HepG2 (cell line): ENCODE results near the gene RIMOC1. TPM values are rescaled to one million over a fixed set of nuclear protein-coding genes. Genes with fewer than 3 reads are reported as not detected.
A peak's percentile ranks its signal among the peaks of the same experiment; 100 is the strongest.

Source experiments
- AHDC1 ChIP-seq: sonication (generic); formaldehyde crosslinking; IDR thresholded peaks from 2 replicates; pipeline ENCODE4 v1.5.1; 2020; ENCODE audit warnings: mild to moderate bottlenecking, missing genetic modification reagents, borderline replicate concordance
- ARID5B ChIP-seq: IDR thresholded peaks from 2 replicates; pipeline ENCODE4 v1.4.0; 2020; ENCODE audit warnings: mild to moderate bottlenecking, missing genetic modification reagents
- BCL6 ChIP-seq: IDR thresholded peaks from 2 replicates; pipeline ENCODE4 v1.6.1; 2016; ENCODE audit warnings: missing genetic modification reagents, missing compliant biosample characterization
- ERF ChIP-seq: IDR thresholded peaks from 2 replicates; pipeline ENCODE4 v1.6.1; 2018; ENCODE audit warnings: missing biosample characterization, missing genetic modification reagents
- ESRRA ChIP-seq: sonication (generic); formaldehyde crosslinking; IDR thresholded peaks from 2 replicates; pipeline ENCODE4 v1.5.1; 2020; ENCODE audit warnings: mild to moderate bottlenecking, low read depth, missing genetic modification reagents
- MEF2D ChIP-seq: sonication (generic); formaldehyde crosslinking; IDR thresholded peaks from 2 replicates; pipeline ENCODE4 v1.5.1; 2020; ENCODE audit warnings: mild to moderate bottlenecking, missing genetic modification reagents
- MIER3 ChIP-seq: IDR thresholded peaks from 2 replicates; pipeline ENCODE4 v1.6.1; 2016; ENCODE audit warnings: missing compliant biosample characterization, borderline replicate concordance
- PAF1 ChIP-seq: IDR thresholded peaks from 2 replicates; pipeline ENCODE4 v1.6.1; 2016; ENCODE audit warnings: missing genetic modification reagents, missing compliant biosample characterization
- PCBP1 ChIP-seq: fragments of 200-400 bp; formaldehyde crosslinking; IDR thresholded peaks from 2 replicates; pipeline ENCODE4 v1.6.1; 2017; ENCODE audit warnings: mild to moderate bottlenecking, low read depth, low read length, borderline replicate concordance
- PRDM4 ChIP-seq: sonication (generic); formaldehyde crosslinking; IDR thresholded peaks from 2 replicates; pipeline ENCODE4 v1.9.0; 2021; ENCODE audit warnings: missing genetic modification reagents, borderline replicate concordance
- RAD51 ChIP-seq: fragments of 450-650 bp; IDR thresholded peaks from 2 replicates; pipeline ENCODE4 v1.6.1; 2016; ENCODE audit warnings: borderline replicate concordance
- ZNF256 ChIP-seq: sonication (generic); formaldehyde crosslinking; conservative IDR thresholded peaks from 2 replicates; pipeline ENCODE4 v1.4.0; 2020; ENCODE audit warnings: missing genetic modification reagents
- ZNF614 ChIP-seq: IDR thresholded peaks from 2 replicates; pipeline ENCODE4 v1.6.1; 2018; ENCODE audit warnings: missing biosample characterization, missing genetic modification reagents, inconsistent platforms, borderline replicate concordance
- ZNF674 ChIP-seq: sonication (generic); formaldehyde crosslinking; IDR thresholded peaks from 2 replicates; pipeline ENCODE4 v1.5.0; 2020; ENCODE audit warnings: low read depth, mild to moderate bottlenecking, missing genetic modification reagents
- ZNF709 ChIP-seq: sonication (generic); formaldehyde crosslinking; IDR thresholded peaks from 2 replicates; pipeline ENCODE4 v1.5.0; 2020; ENCODE audit warnings: mild to moderate bottlenecking, missing genetic modification reagents
- polyA plus RNA-seq, 8 experiments: library from polyadenylated mRNA; depleted of rRNA in 3 of 8; stranded (reverse) in 7 of 8; unstranded in 1 of 8; fragments of >200 nt; fragmentation: Illumina TruSeq in 4 of 8; extraction: Trizol in 4 of 8; gene quantifications; 2 replicates each; pipeline versions ENCODE4 v1.2.1 to v1.2.3, GENCODE V29; 2011 to 2016; ENCODE audit warnings: low read depth in 4 of 8, missing spikeins in 1 of 8, mixed read lengths in 1 of 8; ENCODE audit not compliant: insufficient read depth in 1 of 8
- total RNA-seq, 5 experiments: library from RNA; depleted of rRNA; stranded (reverse); fragments of >200 nt; fragmentation: Illumina TruSeq; extraction: Trizol; gene quantifications; 2 replicates each; pipeline ENCODE4 v1.2.3, GENCODE V29; 2016; ENCODE audit warnings: low read depth in 1 of 5

RIMOC1 gene
- total and polyA plus RNA-seq, 2 of the 13 experiments (the other 11 are each of a cell fraction or from before 2014, with no cell fraction given), result 16.3 to 16.9 TPM

GRCh38 chr5:41903892-41904799, at the start of gene RIMOC1 (continued):
- TF ChIP-seq ZNF614 (CRISPR knock-in tag), result no peak
- TF ChIP-seq ZNF674 (CRISPR knock-in tag), result no peak
- TF ChIP-seq BCL6 (CRISPR knock-in tag), result peak; percentile 26
- TF ChIP-seq ARID5B, result peak; percentile 81
- 0 out of 2 replicates have a peak, but pooled peaks have one; percentile 77 for TF ChIP-seq PCBP1
- TF ChIP-seq RAD51, result peak; percentile 99
- TF ChIP-seq PRDM4, result no peak
- TF ChIP-seq MEF2D (CRISPR knock-in tag), result peak; percentile 81
- no peak; the same call in 1 of the 2 replicates for TF ChIP-seq MIER3 (CRISPR knock-in tag)
- TF ChIP-seq ERF, result peak; percentile 82
- TF ChIP-seq PAF1, result no peak
- TF ChIP-seq AHDC1 (CRISPR knock-in tag), result peak; percentile 63; the same call in 1 of the 2 replicates
- TF ChIP-seq ZNF709 (CRISPR knock-in tag), result no peak
- TF ChIP-seq ESRRA (CRISPR knock-in tag), result peak; percentile 42; the same call in 1 of the 2 replicates
- peak; percentile 70; the same call in 1 of the 2 replicates for TF ChIP-seq ZNF256 (CRISPR knock-in tag)
